SK-N-SH (cell line): ENCODE measurements around the gene VGLL4. TPM values are rescaled to one million over a fixed set of nuclear protein-coding genes. Genes with fewer than 3 reads are reported as not detected.

Experiments
- CTCF ChIA-PET: fragments of 300-600, 350-600 bp; formaldehyde crosslinking; extraction: SDS; loops from one replicate; lab custom pipeline; 2021; lab: Yijun Ruan, JAX
- POLR2A ChIA-PET: fragments of 350-600 bp; sonication (Branson Sonifier 250); formaldehyde crosslinking; extraction: SDS; loops from one replicate; lab custom pipeline; 2020; ENCODE audit warnings: antibody characterized with exemption, inconsistent platforms; lab: Yijun Ruan, JAX
- DNase-seq: peaks from one replicate; pipeline ENCODE4 v3.0.0; 2012
- H2AFZ ChIP-seq: fragments of 200-600 bp; sonication (generic); 2 replicates; pipeline ENCODE4 v1.8.1; 2016; ENCODE audit warnings: antibody characterized with exemption, mild to moderate bottlenecking, low read depth
- H3F3A ChIP-seq: fragments of 200-600 bp; sonication (generic); replicated peaks from 2 replicates; pipeline ENCODE3; 2016; ENCODE audit warnings: antibody characterized with exemption, mild to moderate bottlenecking; ENCODE audit not compliant: insufficient read depth
- H3K27ac ChIP-seq, 2 experiments: fragments of 200-500 bp in 1 of 2; fragments of 200-600 bp in 1 of 2; sonication (Bioruptor generic) in 1 of 2; sonication (generic), shearing (Covaris generic) in 1 of 2; 2 replicates each; pipeline versions ENCODE4 v1.5.1 to v1.6.1; 2014 to 2016; ENCODE audit warnings: low read depth in 2 of 2, inconsistent platforms in 1 of 2, low read length in 1 of 2, mild to moderate bottlenecking in 1 of 2, mixed read lengths in 1 of 2
- H3K27me3 ChIP-seq: fragments of 200-600 bp; sonication (generic), shearing (Covaris generic); 2 replicates; pipeline ENCODE4 v1.6.1; 2016; ENCODE audit warnings: mixed run types; ENCODE audit not compliant: insufficient read depth
- H3K36me3 ChIP-seq, 2 experiments: fragments of 200-500 bp in 1 of 2; fragments of 200-600 bp in 1 of 2; sonication (Bioruptor generic) in 1 of 2; sonication (generic) in 1 of 2; replicated peaks in 1 of 2; 2 replicates each; pipeline versions ENCODE3 to v1.5.1; 2014 to 2016; ENCODE audit warnings: low read length in 1 of 2, mild to moderate bottlenecking in 1 of 2; ENCODE audit not compliant: insufficient read depth in 2 of 2, control insufficient read depth in 1 of 2
- H3K4me1 ChIP-seq, 2 experiments: fragments of 200-500 bp in 1 of 2; fragments of 200-600 bp in 1 of 2; sonication (Bioruptor generic) in 1 of 2; sonication (generic), shearing (Covaris generic) in 1 of 2; 2 replicates each; pipeline versions ENCODE4 v1.5.1 to v1.6.1; 2014 to 2016; ENCODE audit warnings: low read depth in 1 of 2, low read length in 1 of 2, mixed run types in 1 of 2; ENCODE audit not compliant: insufficient read depth in 2 of 2, control insufficient read depth in 1 of 2
- H3K4me2 ChIP-seq: fragments of 200-600 bp; sonication (generic), shearing (Covaris generic); 2 replicates; pipeline ENCODE4 v1.6.1; 2017; ENCODE audit warnings: mixed run types
- H3K4me3 ChIP-seq, 2 experiments: fragments of 200-500 bp in 1 of 2; fragments of 200-600 bp in 1 of 2; sonication (Bioruptor generic) in 1 of 2; sonication (generic), shearing (Covaris generic) in 1 of 2; 2 replicates each; pipeline versions ENCODE4 v1.5.1 to v1.8.1; 2014 to 2016; ENCODE audit warnings: low read depth in 2 of 2, inconsistent platforms in 1 of 2, low read length in 1 of 2, mild to moderate bottlenecking in 1 of 2, mixed read lengths in 1 of 2, moderate library complexity in 1 of 2
- H3K79me2 ChIP-seq: fragments of 200-600 bp; sonication (generic); 2 replicates; pipeline ENCODE4 v1.8.1; 2017; ENCODE audit warnings: mild to moderate bottlenecking; ENCODE audit not compliant: insufficient read depth
- H3K9ac ChIP-seq: fragments of 200-600 bp; sonication (generic); 2 replicates; pipeline ENCODE4 v1.6.1; 2017; ENCODE audit warnings: mixed run types
- H3K9me2 ChIP-seq: fragments of 200-600 bp; sonication (generic); 2 replicates; pipeline ENCODE4 v1.6.1; 2017; ENCODE audit warnings: mixed run types
- H3K9me3 ChIP-seq: fragments of 200-600 bp; sonication (generic); 2 replicates; pipeline ENCODE4 v1.6.1; 2017; ENCODE audit warnings: mixed run types, mild to moderate bottlenecking, moderate library complexity
- H4K20me1 ChIP-seq: fragments of 200-600 bp; sonication (generic); 2 replicates; pipeline ENCODE4 v1.6.1; 2017; ENCODE audit warnings: mild to moderate bottlenecking, mixed run types; ENCODE audit not compliant: insufficient read depth
- CHD2 ChIP-seq: fragments of 150-350 bp; IDR thresholded peaks from 2 replicates; pipeline ENCODE4 v1.6.1; 2018; ENCODE audit warnings: low read length; ENCODE audit not compliant: partially characterized antibody
- CTCF ChIP-seq: fragments of 200-600 bp; sonication (generic); IDR thresholded peaks from 2 replicates; pipeline ENCODE4 v1.6.1; 2017; ENCODE audit warnings: antibody characterized with exemption, mild to moderate bottlenecking, moderate library complexity
- ELF1 ChIP-seq: IDR thresholded peaks from 2 replicates; pipeline ENCODE4 v1.4.0; 2012
- EP300 ChIP-seq, 2 experiments: IDR thresholded peaks; 2 replicates each; pipeline versions ENCODE4 v1.4.0 to v1.6.1; 2012; ENCODE audit warnings: borderline replicate concordance in 1 of 2, low read depth in 1 of 2, low read length in 1 of 2
- EZH2phosphoT487 ChIP-seq: fragments of 200-600 bp; sonication (generic); IDR thresholded peaks from 2 replicates; pipeline ENCODE4 v1.6.1; 2017; ENCODE audit warnings: low read depth, mixed run types, mild to moderate bottlenecking, antibody characterized with exemption, moderate library complexity, borderline replicate concordance
- FOXJ3 ChIP-seq: sonication (generic); formaldehyde crosslinking; IDR thresholded peaks from 2 replicates; pipeline ENCODE4 v1.5.1; 2020; ENCODE audit warnings: mild to moderate bottlenecking, missing genetic modification reagents
- FOXM1 ChIP-seq: IDR thresholded peaks from 2 replicates; pipeline ENCODE4 v1.4.0; 2012; ENCODE audit warnings: low read depth, mild to moderate bottlenecking
- GABPA ChIP-seq: IDR thresholded peaks from 2 replicates; pipeline ENCODE4 v1.4.0; 2012; ENCODE audit warnings: low read depth, mild to moderate bottlenecking
- GATA2 ChIP-seq: sonication (generic); formaldehyde crosslinking; IDR thresholded peaks from 2 replicates; pipeline ENCODE4 v1.5.0; 2020; ENCODE audit warnings: mild to moderate bottlenecking, missing genetic modification reagents
- MAX ChIP-seq: IDR thresholded peaks from 2 replicates; pipeline ENCODE4 v1.4.0; 2012; ENCODE audit warnings: low read depth
- MXI1 ChIP-seq: IDR thresholded peaks from 2 replicates; pipeline ENCODE4 v1.6.1; 2012; ENCODE audit warnings: mild to moderate bottlenecking, low read depth, low read length, improper control_type of control experiment
- NFIC ChIP-seq: IDR thresholded peaks from 2 replicates; pipeline ENCODE4 v1.4.0; 2012; ENCODE audit warnings: borderline replicate concordance
- NRF1 ChIP-seq: IDR thresholded peaks from 2 replicates; pipeline ENCODE4 v1.6.1; 2012; ENCODE audit warnings: low read depth, mild to moderate bottlenecking, low read length
- PBX3 ChIP-seq: IDR thresholded peaks from 2 replicates; pipeline ENCODE4; 2012
- RAD21 ChIP-seq: IDR thresholded peaks from 2 replicates; pipeline ENCODE4 v1.6.1; 2012; ENCODE audit warnings: mild to moderate bottlenecking, low read length
- RCOR1 ChIP-seq: fragments of 150-350 bp; IDR thresholded peaks from 2 replicates; pipeline ENCODE4 v1.6.1; 2017; ENCODE audit warnings: antibody characterized with exemption, low read length
- TEAD4 ChIP-seq: IDR thresholded peaks from 2 replicates; pipeline ENCODE4 v1.4.0; 2012; ENCODE audit warnings: mild to moderate bottlenecking, borderline replicate concordance; ENCODE audit not compliant: insufficient read depth
- ZBTB33 ChIP-seq: IDR thresholded peaks from 2 replicates; pipeline ENCODE4 v1.4.0; 2012; ENCODE audit warnings: low read depth, borderline replicate concordance
- WGBS: methylation state at CpG from one replicate; pipeline ENCODE4 v1.1.6; 2017; ENCODE audit warnings: low lambda C conversion rate; 5-methylcytosine and 5-hydroxymethylcytosine counted together
- polyA plus RNA-seq, 3 experiments: library from polyadenylated mRNA; depleted of rRNA; stranded (reverse); fragments of >200 nt; gene quantifications; 2 replicates each; pipeline ENCODE4 v1.2.3, GENCODE V29; 2012

VGLL4 gene
- polyA plus RNA-seq, 1 of the 3 experiments (the other 2 are of a cell fraction): 48.9 TPM

GRCh38 chr3:11539677-11540076, 104.0 kb downstream of the VGLL4 start:
- DNase-seq: no peak
- peaks cover 0 to 15% of the 10 kb centered on the region in 2 experiments; a peak in 1 of 4 replicates for H3K4me1 ChIP-seq
- H3K4me2 ChIP-seq: no peak overlapping the region
- no peaks in the 10 kb centered on the region for H3K27me3 ChIP-seq
- peaks cover 0 to 3% of the 10 kb centered on the region in 2 experiments for H3K36me3 ChIP-seq
- ChIA-PET POLR2A (no interaction called here), CTCF (interaction anchor here (0.6 to 2.5 kb wide), 5 partner anchors 17 to 1180 kb away, joined by 3 to 13 read pairs (median 3); no protein-coding TSS in a partner anchor)
- H4K20me1 ChIP-seq: no peaks in the 10 kb centered on the region
- no peak overlapping the region for H2AFZ ChIP-seq
- WGBS: 96% methylated on average over 14 of the region's 14 CpGs
- H3F3A ChIP-seq: peaks cover 5% of the 10 kb centered on the region
- H3K79me2 ChIP-seq: no peaks in the 10 kb centered on the region; the same call in 1 of the 2 replicates
- no peaks in the 10 kb centered on the region for H3K9me3 ChIP-seq
- H3K9me2 ChIP-seq: no peaks in the 10 kb centered on the region
- peak; percentile 28 for TF ChIP-seq RAD21
- TF ChIP-seq ELF1: no peak
- TF ChIP-seq FOXJ3 (CRISPR knock-in tag): no peak
- H3K27ac ChIP-seq: 0 out of 4 replicates have a peak overlapping the region, but pooled peaks of 1 of the 2 experiments have one; percentile 18
- no peak overlapping the region for H3K4me3 ChIP-seq
- H3K9ac ChIP-seq: no peak overlapping the region

- no peak overlapping the region for H2AFZ ChIP-seq
- H3K4me3 ChIP-seq: no peak overlapping the region
- H3K9me2 ChIP-seq: no peaks in the 10 kb centered on the region
- WGBS: 83% methylated on average over 5 of the region's 5 CpGs
- H3K4me1 ChIP-seq: peaks cover 0 to 15% of the 10 kb centered on the region in 2 experiments; a peak in 1 of 4 replicates
- H3K27ac ChIP-seq: peak overlapping the region in 1 of 2 experiments; percentile 18; a peak in 2 of 4 replicates
- TF ChIP-seq ZBTB33 (no peak), NFIC (no peak), EZH2phosphoT487 (no peak), FOXM1 (no peak), NRF1 (no peak), RCOR1 (peak; percentile 72), GABPA (no peak), MAX (no peak), GATA2 (peak; percentile 56), EP300 (IDR thresholded peaks at IDR 0.05; ENCODE audit: borderline replicate concordance in 1 of 2, low read depth in 1 of 2, low read length in 1 of 2) (peak in 1 of 2 experiments; percentile 57; a peak in 2 of 4 replicates), CHD2 (no peak), PBX3 (no peak), ELF1 (no peak), RAD21 (peak; percentile 16; the same call in 1 of the 2 replicates), MXI1 (0 out of 2 replicates have a peak, but pooled peaks have one; percentile 28), TEAD4 (no peak), CTCF (no peak)
- H3K9ac ChIP-seq: no peak overlapping the region
- DNase-seq: peak; percentile 80
- H3F3A ChIP-seq: peaks cover 5% of the 10 kb centered on the region
- peaks cover 0 to 3% of the 10 kb centered on the region in 2 experiments for H3K36me3 ChIP-seq
- H4K20me1 ChIP-seq: no peaks in the 10 kb centered on the region
- ChIA-PET POLR2A (interaction anchor here (1.4 kb wide), 1 partner anchor 16 kb away, joined by 4 read pairs; no protein-coding TSS in a partner anchor), CTCF (interaction anchor here (0.6 to 2.5 kb wide), 5 partner anchors 17 to 1181 kb away, joined by 3 to 13 read pairs (median 3); no protein-coding TSS in a partner anchor)
- no peak overlapping the region for H3K4me2 ChIP-seq
- no peaks in the 10 kb centered on the region for H3K27me3 ChIP-seq
- H3K9me3 ChIP-seq: no peaks in the 10 kb centered on the region
- no peaks in the 10 kb centered on the region; the same call in 1 of the 2 replicates for H3K79me2 ChIP-seq
Observed at GRCh38 chr3:11539218-11539617, 104.5 kb downstream of the VGLL4 start.
